Measurements from ENCODE around the gene FAM53B.

- no peak for TF ChIP-seq CTCF (IDR thresholded peaks at IDR 0.05)
- no peak for TF ChIP-seq EP300 (IDR thresholded peaks at IDR 0.05)
Measured at GRCh38 chr10:124616040-124616835, 127.9 kb downstream of the FAM53B start.
